Stimulated activated naive CD8-positive, alpha-beta T cell treated with anti-CD3 and anti-CD28 coated beads, Interleukin-15, amount 100 ng/mL, for 72 hours (primary cell): ENCODE results near the gene MGLL.
A peak's percentile ranks its signal among the peaks of the same experiment; 100 is the strongest.
"Not testable (repeated sequence)": the region's sequence is repeated elsewhere in the genome, so short reads cannot be mapped to it uniquely, and the experiment has no call there.

Experiments used
- ATAC-seq: fragments of 150-1000 bp; cut with Tn5 transposase; 2 replicates; pipeline ENCODE4 v1.10.0; 2021; ENCODE audit warnings: mild to moderate bottlenecking, moderate library complexity
- DNase-seq, 2 donors: peaks; one replicate each; pipeline ENCODE4 v3.0.0; 2021 to 2022
- H3K27ac Mint-ChIP-seq, 2 donors: one replicate each; pipeline ENCODE4 v1.8.0; 2022; ENCODE audit warnings: mild to moderate bottlenecking in 2 of 2, mixed read lengths in 2 of 2, moderate library complexity in 2 of 2
- H3K27me3 Mint-ChIP-seq: one replicate; pipeline ENCODE4 v1.8.0; 2022; ENCODE audit warnings: mixed read lengths
- H3K4me1 Mint-ChIP-seq: one replicate; pipeline ENCODE4 v1.8.0; 2022; ENCODE audit warnings: mild to moderate bottlenecking, mixed read lengths
- H3K4me3 Mint-ChIP-seq, 2 donors: one replicate each; pipeline ENCODE4 v1.8.0; 2022; ENCODE audit warnings: mild to moderate bottlenecking in 2 of 2, mixed read lengths in 2 of 2, moderate library complexity in 1 of 2
- H3K9me3 Mint-ChIP-seq, 2 donors: one replicate each; pipeline ENCODE4 v1.8.0; 2022; ENCODE audit warnings: mixed read lengths in 2 of 2

Gene MGLL

GRCh38 chr3:127707851-127708411 lies 114.4 kb downstream of the MGLL start:
- no peak for DNase-seq
- peak overlapping the region in 1 of 2 donors; percentile 57 for H3K27ac Mint-ChIP-seq

GRCh38 chr3:127706785-127707351 lies 115.4 kb downstream of the MGLL start:
- peak overlapping the region in 1 of 2 donors; percentile 72 for H3K27ac Mint-ChIP-seq
- H3K4me1 Mint-ChIP-seq: no peaks in the 10 kb centered on the region
- H3K4me3 Mint-ChIP-seq: no peak overlapping the region
- H3K27me3 Mint-ChIP-seq: peaks cover 16% of the 10 kb centered on the region
- no peak for ATAC-seq
- no peaks in the 10 kb centered on the region for H3K9me3 Mint-ChIP-seq
- DNase-seq: no peak

More at GRCh38 chr3:127707851-127708411, 114.4 kb downstream of the MGLL start:
- H3K27me3 Mint-ChIP-seq: peaks cover 10% of the 10 kb centered on the region
- ATAC-seq: no peak
- no peaks in the 10 kb centered on the region for H3K4me1 Mint-ChIP-seq
- no peaks in the 10 kb centered on the region for H3K9me3 Mint-ChIP-seq
- H3K4me3 Mint-ChIP-seq: no peak overlapping the region

GRCh38 chr3:127706312-127706711 lies 116.0 kb downstream of the MGLL start:
- no peaks in the 10 kb centered on the region for H3K9me3 Mint-ChIP-seq
- no peak overlapping the region for H3K27ac Mint-ChIP-seq
- ATAC-seq: no peak
- no peaks in the 10 kb centered on the region for H3K4me1 Mint-ChIP-seq
- DNase-seq: no peak
- H3K4me3 Mint-ChIP-seq: no peak overlapping the region
- H3K27me3 Mint-ChIP-seq: peaks cover 22% of the 10 kb centered on the region

- H3K9me3 Mint-ChIP-seq, H3K27ac Mint-ChIP-seq, DNase-seq, H3K4me1 Mint-ChIP-seq, H3K4me3 Mint-ChIP-seq, ATAC-seq: not testable (repeated sequence)
- peaks cover 22% of the 10 kb centered on the region for H3K27me3 Mint-ChIP-seq
These were observed 117.5 kb downstream of the MGLL start for GRCh38 chr3:127704840-127705239.

GRCh38 chr3:127702151-127702578 lies 120.2 kb downstream of the MGLL start:
- no peak overlapping the region for H3K27ac Mint-ChIP-seq
- DNase-seq: no peak

GRCh38 chr3:127701280-127701911 lies 120.9 kb downstream of the MGLL start:
- no peak overlapping the region for H3K27ac Mint-ChIP-seq
- DNase-seq: no peak
- no peak overlapping the region for H3K4me3 Mint-ChIP-seq
- peaks cover 10% of the 10 kb centered on the region for H3K4me1 Mint-ChIP-seq
- H3K27me3 Mint-ChIP-seq: peaks cover 22% of the 10 kb centered on the region
- no peaks in the 10 kb centered on the region for H3K9me3 Mint-ChIP-seq
- ATAC-seq: no peak

More at GRCh38 chr3:127702151-127702578, 120.2 kb downstream of the MGLL start:
- Mint-ChIP-seq H3K4me3 (no peak overlapping the region), H3K9me3 (no peaks in the 10 kb centered on the region), H3K4me1 (peaks cover 10% of the 10 kb centered on the region), H3K27me3 (peaks cover 22% of the 10 kb centered on the region)
- ATAC-seq: no peak

- no peak overlapping the region for H3K27ac Mint-ChIP-seq
- H3K9me3 Mint-ChIP-seq: no peaks in the 10 kb centered on the region
- H3K27me3 Mint-ChIP-seq: peaks cover 22% of the 10 kb centered on the region
- H3K4me1 Mint-ChIP-seq: peaks cover 10% of the 10 kb centered on the region
- DNase-seq (no peak), ATAC-seq (no peak)
- H3K4me3 Mint-ChIP-seq: no peak overlapping the region
These were observed 121.9 kb downstream of the MGLL start for GRCh38 chr3:127700406-127700805.

GRCh38 chr3:127699416-127700300 lies 122.7 kb downstream of the MGLL start:
- H3K4me1 Mint-ChIP-seq: peaks cover 10% of the 10 kb centered on the region
- H3K27ac Mint-ChIP-seq: no peak overlapping the region
- ATAC-seq: no peak
- no peak for DNase-seq
- H3K4me3 Mint-ChIP-seq: no peak overlapping the region
- no peaks in the 10 kb centered on the region for H3K9me3 Mint-ChIP-seq
- peaks cover 22% of the 10 kb centered on the region for H3K27me3 Mint-ChIP-seq

GRCh38 chr3:127698691-127699415 lies 123.5 kb downstream of the MGLL start:
- no peak for DNase-seq
- no peak for ATAC-seq
- H3K4me3 Mint-ChIP-seq: no peak overlapping the region

GRCh38 chr3:127698286-127698685 lies 124.0 kb downstream of the MGLL start:
- DNase-seq: no peak
- no peak overlapping the region for H3K4me3 Mint-ChIP-seq
- peaks cover 16% of the 10 kb centered on the region for H3K27me3 Mint-ChIP-seq
- no peak overlapping the region for H3K27ac Mint-ChIP-seq
- H3K9me3 Mint-ChIP-seq: no peaks in the 10 kb centered on the region
- ATAC-seq: no peak
- peaks cover 10% of the 10 kb centered on the region for H3K4me1 Mint-ChIP-seq

More at GRCh38 chr3:127698691-127699415, 123.5 kb downstream of the MGLL start:
- peaks cover 22% of the 10 kb centered on the region for H3K27me3 Mint-ChIP-seq
- H3K4me1 Mint-ChIP-seq: peaks cover 10% of the 10 kb centered on the region
- H3K27ac Mint-ChIP-seq: peak overlapping the region in 1 of 2 donors; percentile 27
- H3K9me3 Mint-ChIP-seq: no peaks in the 10 kb centered on the region

GRCh38 chr3:127697551-127698240 lies 124.6 kb downstream of the MGLL start:
- Mint-ChIP-seq H3K27ac (no peak overlapping the region), H3K9me3 (no peaks in the 10 kb centered on the region), H3K4me3 (peak overlapping the region; percentile 11 to 12), H3K4me1 (peaks cover 10% of the 10 kb centered on the region), H3K27me3 (peaks cover 10% of the 10 kb centered on the region)
- ATAC-seq (peak; percentile 87), DNase-seq (peak; percentile 39 to 61)

GRCh38 chr3:127694467-127695215 lies 127.7 kb downstream of the MGLL start:
- Mint-ChIP-seq H3K27me3 (no peaks in the 10 kb centered on the region), H3K4me3 (no peak overlapping the region), H3K9me3 (no peaks in the 10 kb centered on the region), H3K4me1 (peaks cover 10% of the 10 kb centered on the region), H3K27ac (no peak overlapping the region)
- ATAC-seq (peak; percentile 61), DNase-seq (peak in 1 of 2 donors; percentile 44)

GRCh38 chr3:127693336-127693843 lies 128.9 kb downstream of the MGLL start:
- Mint-ChIP-seq H3K27ac (no peak overlapping the region), H3K4me3 (no peak overlapping the region), H3K9me3 (no peaks in the 10 kb centered on the region), H3K27me3 (no peaks in the 10 kb centered on the region), H3K4me1 (peaks cover 10% of the 10 kb centered on the region)
- DNase-seq (no peak), ATAC-seq (no peak)
